HG03175 (cell line): Measurements from ENCODE around the gene RUNX2.

Experiments used
- ATAC-seq: cut with Tn5 transposase; IDR thresholded peaks from one replicate; pipeline ENCODE4 v1.9.1; 2021; ENCODE audit warnings: mild to moderate bottlenecking, moderate library complexity; ENCODE audit not compliant: unreplicated experiment

RUNX2 gene

GRCh38 chr6:45350186-45350710, 22.1 kb downstream of the RUNX2 start:
- ATAC-seq: no peak

GRCh38 chr6:45351076-45351475, 22.9 kb downstream of the RUNX2 start:
- ATAC-seq: no peak

GRCh38 chr6:45351667-45352066, 23.5 kb downstream of the RUNX2 start:
- no peak for ATAC-seq

GRCh38 chr6:45353654-45354053, 25.5 kb downstream of the RUNX2 start:
- no peak for ATAC-seq

GRCh38 chr6:45364466-45364865, 36.3 kb downstream of the RUNX2 start:
- ATAC-seq: no peak

GRCh38 chr6:45365036-45365435, 36.9 kb downstream of the RUNX2 start:
- no peak for ATAC-seq

- no peak for ATAC-seq
These were observed 38.4 kb downstream of the RUNX2 start for GRCh38 chr6:45366534-45366933.

- no peak for ATAC-seq
These were observed 39.9 kb downstream of the RUNX2 start for GRCh38 chr6:45367999-45368398.

- ATAC-seq: no peak
These were observed 41.7 kb downstream of the RUNX2 start for GRCh38 chr6:45369870-45370269.

GRCh38 chr6:45371924-45372573, 43.9 kb downstream of the RUNX2 start:
- ATAC-seq: no peak

- ATAC-seq: no peak
These were observed 47.3 kb downstream of the RUNX2 start for GRCh38 chr6:45375449-45375848.

GRCh38 chr6:45376310-45377042, 48.3 kb downstream of the RUNX2 start:
- no peak for ATAC-seq

- ATAC-seq: peak; percentile 8
These were observed 49.0 kb downstream of the RUNX2 start for GRCh38 chr6:45377043-45377553.

- peak; percentile 92 for ATAC-seq
These were observed 49.6 kb downstream of the RUNX2 start, which contains the start of gene SUPT3H for GRCh38 chr6:45377554-45378333. TSS of gene SUPT3H (minus strand) at chr6:45377934.

GRCh38 chr6:45378334-45378926, 50.3 kb downstream of the RUNX2 start:
- no peak for ATAC-seq

GRCh38 chr6:45382391-45382790, 54.3 kb downstream of the RUNX2 start:
- no peak for ATAC-seq

GRCh38 chr6:45386501-45386900, 58.4 kb downstream of the RUNX2 start:
- ATAC-seq: no peak

- ATAC-seq: no peak
These were observed 59.1 kb downstream of the RUNX2 start for GRCh38 chr6:45387236-45387635.

- no peak for ATAC-seq
These were observed 60.2 kb downstream of the RUNX2 start for GRCh38 chr6:45388328-45388727.

GRCh38 chr6:45394586-45395095, 66.5 kb downstream of the RUNX2 start:
- no peak for ATAC-seq
